AG09309 (cell line): ENCODE data around the gene STX7.

Source experiments
- DNase-seq: peaks from one replicate; pipeline ENCODE4 v3.0.0-alpha.2; 2010; ENCODE audit warnings: low read depth
- H3K4me3 ChIP-seq: 2 replicates; pipeline ENCODE4 v1.5.1; 2011; ENCODE audit warnings: mild to moderate bottlenecking, low read depth, low read length, moderate library complexity; ENCODE audit not compliant: control insufficient read depth
- CTCF ChIP-seq: IDR thresholded peaks from 2 replicates; pipeline ENCODE4 v1.5.1; 2011; ENCODE audit warnings: mild to moderate bottlenecking, low read depth, low read length, inconsistent platforms; ENCODE audit not compliant: insufficient read depth, control insufficient read depth; ENCODE audit errors: missing control alignments

Gene STX7

GRCh38 chr6:132520953-132521352 is 8.0 kb upstream of the STX7 start:
- DNase-seq, result peak; percentile 23
- no peak overlapping the region for H3K4me3 ChIP-seq
- no peak for TF ChIP-seq CTCF

- no peak overlapping the region for H3K4me3 ChIP-seq
- DNase-seq, result no peak
- no peak for TF ChIP-seq CTCF
These were observed 2.5 kb upstream of the STX7 start for GRCh38 chr6:132515386-132515785.

GRCh38 chr6:132513831-132514545 is 1.1 kb upstream of the STX7 start:
- DNase-seq, result no peak
- no peak overlapping the region for H3K4me3 ChIP-seq
- TF ChIP-seq CTCF, result no peak

GRCh38 chr6:132512342-132512637 is 626 bp downstream of the STX7 start:
- DNase-seq, result no peak
- peak overlapping the region; percentile 96 for H3K4me3 ChIP-seq
- no peak for TF ChIP-seq CTCF

DNA sequence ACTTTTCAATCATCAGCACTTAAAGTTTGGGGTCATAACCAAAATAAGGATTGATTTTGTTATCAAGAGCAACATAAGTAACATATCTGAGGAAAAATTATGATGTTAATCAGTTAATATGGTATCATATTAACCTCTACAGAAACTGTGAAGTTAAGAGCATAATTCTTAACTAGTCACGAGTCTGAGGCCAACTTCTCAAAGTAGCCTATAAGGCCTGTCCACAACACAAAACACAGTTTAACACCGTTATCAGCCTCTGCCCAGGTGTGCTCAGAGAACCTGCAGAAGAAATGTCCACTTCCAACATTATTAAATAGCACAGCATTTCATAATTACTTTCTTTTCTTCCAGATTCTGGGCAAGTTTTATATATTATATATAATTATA is 1.1 kb downstream of the STX7 start:
- peak overlapping the region; percentile 96 for H3K4me3 ChIP-seq
- no peak for TF ChIP-seq CTCF
- DNase-seq, result no peak

- no peak for DNase-seq
- H3K4me3 ChIP-seq, result no peak overlapping the region; the same call in 1 of the 2 replicates
- no peak for TF ChIP-seq CTCF
These were observed 1.6 kb downstream of the STX7 start for GRCh38 chr6:132511210-132511830.
